NCI-H2081 (cell line): ENCODE measurements around the gene VSIG8.
A peak's percentile ranks its signal among the peaks of the same experiment; 100 is the strongest.

Experiments
- DNase-seq, 2 experiments: peaks; one replicate each; lab custom pipeline; 2025; lab: John Stamatoyannopoulos, UW

The VSIG8 gene

DNA sequence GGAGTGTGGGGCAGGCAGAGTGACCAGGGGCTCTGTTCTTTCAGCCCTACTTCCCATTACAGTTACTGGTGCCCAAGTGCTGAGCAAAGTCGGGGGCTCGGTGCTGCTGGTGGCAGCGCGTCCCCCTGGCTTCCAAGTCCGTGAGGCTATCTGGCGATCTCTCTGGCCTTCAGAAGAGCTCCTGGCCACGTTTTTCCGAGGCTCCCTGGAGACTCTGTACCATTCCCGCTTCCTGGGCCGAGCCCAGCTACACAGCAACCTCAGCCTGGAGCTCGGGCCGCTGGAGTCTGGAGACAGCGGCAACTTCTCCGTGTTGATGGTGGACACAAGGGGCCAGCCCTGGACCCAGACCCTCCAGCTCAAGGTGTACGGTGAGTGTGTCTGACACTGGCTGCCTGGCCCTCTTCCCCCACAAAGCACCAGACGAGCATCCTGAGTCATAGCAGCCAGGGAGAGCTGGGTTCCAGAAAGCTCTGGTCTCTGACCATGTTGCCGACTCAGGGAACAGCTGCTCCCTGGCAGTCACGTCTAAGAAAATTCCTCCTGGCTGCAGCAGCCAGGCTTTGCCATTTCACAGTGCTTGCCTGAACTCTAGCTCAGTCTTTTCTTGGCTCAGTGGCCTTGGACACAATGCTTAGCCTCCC lies 32.5 kb downstream of the VSIG8 start:
- DNase-seq: no peak

DNA sequence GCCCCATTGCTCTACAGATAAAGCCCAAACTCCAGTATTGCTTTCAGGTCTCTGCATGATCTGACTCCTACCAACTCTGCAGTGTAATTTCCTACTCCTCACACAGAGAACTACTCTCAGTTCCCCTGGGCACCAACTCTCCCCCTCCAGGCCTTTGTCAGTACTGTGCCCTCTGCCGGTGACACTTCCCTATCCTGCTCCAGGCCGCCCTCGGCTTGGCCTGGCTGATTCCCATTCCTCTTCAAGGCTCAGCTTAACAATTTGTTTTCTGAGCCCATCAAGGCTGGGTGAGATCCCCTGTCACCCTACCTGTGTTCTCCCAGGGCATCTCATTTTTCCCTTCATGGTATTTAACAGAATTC lies 33.2 kb downstream of the VSIG8 start:
- DNase-seq: no peak

DNA sequence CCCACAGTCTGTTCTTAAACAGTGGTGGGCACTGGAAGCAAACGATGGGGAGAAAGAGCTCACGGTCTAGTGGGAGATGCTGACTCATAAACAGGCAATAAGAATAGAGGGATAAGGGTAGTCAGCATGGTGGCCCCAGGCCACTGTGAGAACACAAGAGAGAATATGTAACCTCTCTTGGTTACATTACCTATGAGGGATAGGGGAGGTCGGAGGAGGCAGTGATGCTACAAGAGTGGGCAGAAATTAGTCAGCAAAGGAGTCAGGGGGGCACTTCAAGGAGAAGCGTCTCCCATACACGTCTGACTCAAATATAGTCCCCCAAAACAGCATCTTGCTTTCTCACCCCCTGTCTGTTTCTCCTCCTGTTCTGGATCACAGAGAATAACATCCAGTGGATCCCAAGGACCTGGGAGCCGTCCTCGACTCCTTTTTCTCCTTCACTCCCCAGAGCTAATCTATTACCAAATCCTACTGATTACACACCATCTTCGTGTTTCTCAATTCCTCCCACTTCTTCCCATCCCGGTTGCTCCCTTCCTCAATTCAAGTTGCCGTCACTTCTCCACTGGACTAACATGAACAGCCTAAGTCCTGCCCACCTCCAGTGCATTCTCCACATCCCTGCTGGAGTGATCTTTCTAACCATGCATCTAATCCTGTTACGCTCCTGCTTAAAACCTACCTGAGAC lies 33.7 kb downstream of the VSIG8 start:
- DNase-seq: no peak

DNA sequence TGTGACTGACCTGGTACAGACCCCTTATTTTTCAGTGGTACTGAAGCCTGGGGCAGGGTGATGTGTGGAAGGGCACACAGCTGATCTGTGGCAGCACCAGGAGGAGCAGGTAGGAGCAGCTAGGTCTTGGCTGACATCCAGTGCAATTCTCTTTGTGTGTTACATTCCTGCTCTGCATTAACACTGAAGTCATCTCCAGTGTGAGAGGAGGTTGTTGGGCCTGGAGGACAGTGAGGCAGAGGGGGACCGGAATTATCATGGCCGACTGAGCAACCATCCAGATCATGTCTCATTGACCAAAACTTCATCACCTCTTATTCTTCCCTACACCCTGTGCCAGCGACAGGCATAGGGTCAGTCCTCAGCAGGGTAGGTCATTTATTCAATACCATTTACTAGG lies 34.3 kb downstream of the VSIG8 start:
- DNase-seq: peak in 1 of 2 experiments; percentile 7

DNA sequence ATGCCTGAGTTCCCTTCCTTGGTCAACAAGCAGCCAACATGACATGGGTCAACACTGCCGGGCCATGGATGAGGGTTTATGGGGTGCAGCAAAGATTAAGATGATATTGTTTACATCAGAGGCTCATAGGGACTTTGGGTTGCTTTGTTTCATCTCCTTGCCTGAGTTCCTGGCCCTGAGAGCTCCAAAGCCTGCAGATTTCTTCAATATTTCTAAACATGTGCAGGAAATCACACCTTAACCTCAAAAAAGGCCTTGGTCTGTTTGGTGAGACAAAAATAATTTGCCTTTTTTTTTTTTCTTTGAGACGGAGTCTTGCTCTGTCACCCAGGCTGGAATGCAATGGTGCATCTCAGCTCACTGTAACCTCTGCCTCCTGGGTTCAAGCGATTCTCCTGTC lies 34.9 kb downstream of the VSIG8 start:
- no peak for DNase-seq

DNA sequence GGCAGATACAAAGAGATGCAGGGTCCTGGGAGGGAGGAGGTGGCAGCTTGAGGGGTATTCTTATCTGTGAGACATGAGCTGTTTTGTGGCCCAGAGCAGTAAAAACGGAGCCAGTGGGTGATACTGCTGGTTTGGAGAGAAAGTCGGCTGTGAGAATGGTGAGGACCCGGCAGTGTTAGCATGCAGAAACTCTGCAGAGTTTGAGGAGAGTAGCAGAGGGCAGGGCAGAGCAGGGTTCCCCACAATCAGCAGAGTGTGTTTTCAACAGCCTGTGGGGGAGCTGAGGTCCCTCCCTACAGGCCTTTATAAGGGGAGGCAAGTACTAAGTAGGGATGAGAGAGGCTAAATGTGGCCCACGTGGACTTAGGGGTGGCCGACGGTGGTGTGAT lies 35.4 kb downstream of the VSIG8 start:
- no peak for DNase-seq

DNA sequence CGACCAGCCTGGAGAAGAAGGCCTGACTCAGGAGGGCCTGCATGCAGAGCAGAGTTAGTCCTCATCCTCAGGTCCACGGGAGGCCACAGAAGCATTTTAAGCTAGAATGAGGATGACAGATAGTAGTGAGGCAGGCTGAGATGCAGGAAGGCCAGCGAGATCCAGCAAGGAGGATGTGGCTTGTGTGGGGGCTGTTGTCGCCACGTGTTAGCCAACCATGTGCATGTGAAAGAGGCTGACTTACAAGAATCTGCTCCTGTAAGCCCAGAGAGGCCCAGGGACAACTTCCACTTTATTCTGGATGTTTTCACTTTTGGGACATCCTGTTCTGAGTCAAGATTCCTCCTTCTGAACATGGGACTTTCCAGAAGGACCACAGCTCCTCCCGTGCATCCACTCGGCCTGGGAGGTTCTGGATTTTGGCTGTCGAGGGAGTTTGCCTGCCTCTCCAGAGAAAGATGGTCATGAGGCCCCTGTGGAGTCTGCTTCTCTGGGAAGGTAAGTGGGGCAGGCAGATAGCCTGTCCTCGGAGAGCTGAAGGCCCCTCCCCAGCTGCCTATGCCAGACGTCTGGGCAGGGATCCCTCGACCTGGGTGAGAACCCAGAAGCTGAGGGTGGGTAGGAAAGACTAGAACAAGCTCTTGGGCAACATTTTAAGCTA lies 35.9 kb downstream of the VSIG8 start, which contains the start of gene SLAMF8:
SLAMF8 (plus strand) TSS at position 433 of the 661 bp plus-strand sequence; CDS start at position 459, 26 bp downstream.
- DNase-seq: no peak

DNA sequence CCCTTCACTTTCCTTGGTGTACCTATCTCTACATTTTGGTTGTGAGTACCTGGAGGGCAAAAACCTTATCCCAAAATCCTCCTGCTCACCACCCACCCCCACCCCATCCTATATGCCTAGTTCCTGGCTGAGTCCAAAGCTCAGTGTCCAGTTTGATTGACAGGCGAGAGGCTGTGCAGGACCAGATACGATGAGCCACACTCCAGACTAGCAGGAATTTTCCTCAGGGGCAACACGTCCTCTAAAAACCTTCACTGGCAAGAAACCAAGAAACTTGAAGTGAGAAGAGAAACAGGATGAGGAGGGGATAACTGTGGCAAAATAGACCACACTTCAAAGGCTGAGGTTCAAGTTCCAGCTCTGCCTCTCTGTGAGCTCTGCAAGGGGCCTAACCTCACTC lies 36.9 kb downstream of the VSIG8 start:
- DNase-seq: no peak

DNA sequence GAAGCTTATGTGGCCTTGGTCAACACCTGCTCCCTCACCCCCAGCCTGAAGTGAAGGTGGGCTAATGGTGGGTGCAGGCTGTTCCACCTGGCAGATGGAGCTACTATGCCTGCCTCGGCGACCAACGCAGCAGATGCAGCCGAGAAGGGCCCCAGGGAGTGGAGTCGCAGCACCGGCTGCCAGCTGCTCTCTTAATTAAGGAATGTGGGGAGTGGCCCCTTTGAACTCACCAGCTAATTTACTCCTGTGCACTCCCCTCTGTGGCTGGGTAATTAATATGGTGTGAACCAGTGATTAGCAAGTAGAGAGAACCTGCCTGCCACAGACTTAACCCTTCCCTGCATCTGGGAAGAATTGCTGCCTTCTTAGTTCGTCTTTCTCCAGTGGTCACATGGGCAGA lies 39.1 kb downstream of the VSIG8 start:
- DNase-seq: peak; percentile 69 to 87

DNA sequence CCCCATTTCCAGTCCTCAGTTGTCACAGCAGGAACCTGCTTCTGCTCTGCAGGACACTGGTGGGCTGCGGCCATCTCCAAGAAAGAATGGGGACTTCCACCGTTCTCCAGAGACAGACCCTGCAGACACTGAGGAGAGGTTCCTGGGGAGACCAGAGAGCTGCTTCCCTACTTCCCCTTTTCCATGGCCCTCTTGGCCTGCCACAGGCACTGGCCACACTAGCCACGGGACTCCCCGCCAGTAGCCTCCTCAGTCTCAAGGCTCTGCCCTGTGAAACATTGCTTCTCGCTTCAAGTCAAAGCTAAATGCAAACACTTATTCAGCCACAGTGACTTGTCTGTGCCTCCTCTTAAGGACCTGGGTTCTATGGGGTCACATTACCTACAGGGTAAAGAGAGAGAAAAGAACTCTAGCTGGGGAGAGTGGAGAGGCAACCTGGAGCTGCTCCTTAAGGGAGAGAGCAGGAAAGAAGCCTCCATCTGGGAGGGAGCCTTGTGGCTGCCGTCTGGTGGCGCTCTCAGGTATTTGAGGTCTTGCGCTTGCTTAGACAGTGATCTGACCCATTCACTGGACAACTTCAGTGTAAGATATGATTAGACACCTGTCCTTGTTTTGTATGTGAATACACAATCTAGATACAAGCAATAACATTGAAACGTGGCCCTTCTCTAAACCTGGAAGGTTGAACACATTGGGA lies 41.1 kb downstream of the VSIG8 start:
- DNase-seq: no peak

DNA sequence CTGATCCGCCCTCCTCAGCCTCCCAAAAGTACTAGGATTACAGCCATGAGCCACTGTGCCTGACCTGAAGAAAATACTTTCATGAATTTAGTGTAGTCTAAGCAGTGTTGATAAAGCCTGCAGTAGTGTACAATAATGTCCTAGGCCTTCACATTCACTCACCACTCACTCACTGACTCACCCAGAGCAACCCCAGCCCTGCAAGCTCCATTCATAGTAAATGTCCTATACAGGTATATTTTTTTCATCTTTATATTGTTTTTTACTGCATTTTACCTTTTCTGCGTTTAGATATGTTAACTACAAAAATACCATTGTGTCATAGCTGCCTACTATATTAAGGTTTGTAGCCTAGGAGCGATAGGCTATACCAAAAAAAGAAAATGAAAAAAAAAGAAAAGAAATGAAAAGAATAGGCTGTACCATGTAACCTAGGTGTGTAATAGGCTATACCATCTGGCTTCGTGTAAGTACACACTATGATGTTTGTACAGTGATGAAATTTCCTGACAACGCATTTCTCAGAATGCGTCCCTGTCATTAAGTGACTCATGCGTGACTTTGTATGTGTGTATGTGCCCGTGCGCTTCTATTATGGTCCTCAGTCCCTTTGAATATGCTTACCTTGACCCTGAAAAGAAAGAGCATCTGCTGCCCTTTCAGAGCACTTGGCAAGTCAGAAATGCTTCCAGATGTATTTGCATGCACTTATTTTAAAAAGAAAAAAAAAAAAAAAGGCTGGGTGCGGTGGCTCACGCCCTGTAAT lies 45.0 kb downstream of the VSIG8 start:
- peak; percentile 89 to 98 for DNase-seq

DNA sequence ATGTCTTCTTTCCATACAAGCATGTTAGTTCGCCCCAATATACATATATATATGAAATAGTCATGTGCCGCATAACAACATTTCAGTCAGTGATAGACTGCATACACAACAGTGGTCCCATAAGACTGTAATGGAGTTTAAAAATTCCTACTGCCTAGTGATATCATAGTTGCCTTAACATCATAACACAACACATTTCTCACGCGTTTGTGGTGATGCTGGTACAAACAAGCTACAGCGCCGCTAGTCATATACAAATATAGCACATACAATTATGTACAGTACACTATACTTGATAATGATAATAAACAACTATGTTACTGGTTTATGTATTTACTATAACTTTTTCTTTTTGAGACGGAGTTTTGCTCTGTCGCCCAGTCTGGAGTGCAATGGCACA lies 46.5 kb downstream of the VSIG8 start:
- DNase-seq: no peak

DNA sequence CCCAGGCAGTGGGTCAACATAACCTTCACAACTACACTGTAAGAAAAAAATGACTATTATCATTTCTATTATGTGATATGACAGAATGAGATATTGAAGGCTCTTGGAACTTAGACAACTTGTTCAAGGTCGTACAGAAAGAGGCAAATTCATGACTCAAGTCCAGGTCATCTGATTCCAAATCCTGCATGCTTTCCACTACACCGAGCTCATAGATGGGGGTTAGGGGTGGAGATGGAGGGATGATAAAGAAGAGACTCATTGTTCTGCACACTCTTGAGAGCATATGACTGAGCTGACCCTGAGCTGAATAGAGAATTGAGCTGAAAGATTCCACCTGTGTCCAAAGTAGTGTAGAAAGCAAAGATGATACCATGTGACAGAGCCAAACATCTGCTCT lies 57.5 kb downstream of the VSIG8 start:
- no peak for DNase-seq
